A549 (cell line): ENCODE measurements around the gene INPP5A. TPM values are rescaled to one million over a fixed set of nuclear protein-coding genes. Genes with fewer than 3 reads are reported as not detected.

Experiments
- ATAC-seq, 2 experiments: fragments of 200-7000 bp in 1 of 2; fragments of >200 bp in 1 of 2; cut with Nextera tagmentation in 1 of 2; cut with Tn5 transposase in 1 of 2; 3 replicates each; pipeline versions ENCODE4 v1.8.0 to v1.9.1; 2018 to 2020; ENCODE audit warnings: mild to moderate bottlenecking in 1 of 2, moderate library complexity in 1 of 2
- CTCF ChIA-PET: fragments of 300-600 bp; sonication (Branson Sonifier 250); formaldehyde crosslinking; extraction: SDS; loops from one replicate; lab custom pipeline; 2021; ENCODE audit warnings: antibody characterized with exemption, inconsistent platforms; lab: Yijun Ruan, JAX
- POLR2A ChIA-PET: fragments of 350-600 bp; formaldehyde crosslinking; extraction: SDS; loops from one replicate; lab custom pipeline; 2021; ENCODE audit warnings: antibody characterized with exemption, inconsistent platforms; lab: Yijun Ruan, JAX
- DNase-seq, 2 experiments: peaks; one replicate each; pipeline versions ENCODE4 v3.0.0 to v3.0.0-alpha.2; 2011 to 2016; ENCODE audit warnings: low read depth in 1 of 2, low spot score in 1 of 2
- FAIRE-seq: peaks from 2 replicates; lab custom pipeline; 2011; peaks lifted over from hg19 to GRCh38; lab: Jason Lieb, UNC
- H3K27ac ChIP-seq, 2 experiments: fragments of >200 bp; sonication (Bioruptor Twin); formaldehyde crosslinking; 3 replicates each; pipeline ENCODE4 v1.5.1; 2016 to 2017
- H3K4me1 ChIP-seq: fragments of >200 bp; sonication (Bioruptor Twin); formaldehyde crosslinking; 3 replicates; pipeline ENCODE4 v1.6.1; 2016
- H3K4me2 ChIP-seq: fragments of >200 bp; sonication (Bioruptor Twin); formaldehyde crosslinking; 3 replicates; pipeline ENCODE4 v1.6.1; 2016
- H3K4me3 ChIP-seq: fragments of >200 bp; sonication (Bioruptor Twin); formaldehyde crosslinking; 3 replicates; pipeline ENCODE4 v1.5.1; 2016
- H3K9me3 ChIP-seq: fragments of >200 bp; sonication (Bioruptor Twin); formaldehyde crosslinking; 3 replicates; pipeline ENCODE4 v1.6.1; 2016
- CBX8 ChIP-seq: fragments of 200-600 bp; sonication (generic); IDR thresholded peaks from 2 replicates; pipeline ENCODE4 v1.6.1; 2016
- CHD4 ChIP-seq: fragments of 200-600 bp; sonication (generic); IDR thresholded peaks from 2 replicates; pipeline ENCODE4 v1.6.1; 2016; ENCODE audit warnings: antibody characterized with exemption, mild to moderate bottlenecking, borderline replicate concordance
- EHF ChIP-seq: fragments of 250-450 bp; sonication (Bioruptor Pico); IDR thresholded peaks from 2 replicates; pipeline ENCODE4 v1.5.0; 2020; ENCODE audit warnings: mild to moderate bottlenecking
- ESRRA ChIP-seq: fragments of 150-350 bp; IDR thresholded peaks from 2 replicates; pipeline ENCODE4 v1.6.1; 2014; ENCODE audit warnings: mild to moderate bottlenecking, low read length, borderline replicate concordance
- JUNB ChIP-seq: fragments of >200 bp; sonication (Bioruptor Twin); formaldehyde crosslinking; IDR thresholded peaks from 2 replicates; pipeline ENCODE4 v1.6.1; 2016
- KDM1A ChIP-seq: fragments of 200-600 bp; sonication (generic); IDR thresholded peaks from 2 replicates; pipeline ENCODE4 v1.6.1; 2016; ENCODE audit warnings: low read depth, mild to moderate bottlenecking
- KDM5A ChIP-seq: fragments of 200-600 bp; sonication (generic); IDR thresholded peaks from 2 replicates; pipeline ENCODE4 v1.6.1; 2016; ENCODE audit warnings: antibody characterized with exemption, mild to moderate bottlenecking
- MAZ ChIP-seq: fragments of 150-350 bp; IDR thresholded peaks from 2 replicates; pipeline ENCODE4 v1.6.1; 2014; ENCODE audit warnings: antibody characterized with exemption, low read depth, low read length, borderline replicate concordance
- PHF8 ChIP-seq: fragments of 200-600 bp; sonication (generic); IDR thresholded peaks from 2 replicates; pipeline ENCODE4 v1.6.1; 2016; ENCODE audit warnings: low read depth, mild to moderate bottlenecking, antibody characterized with exemption, moderate library complexity, borderline replicate concordance
- RAD21 ChIP-seq, 2 experiments: fragments of >200 bp in 1 of 2; sonication (Bioruptor Twin) in 1 of 2; formaldehyde crosslinking in 1 of 2; IDR thresholded peaks in 1 of 2; conservative IDR thresholded peaks in 1 of 2; 2 replicates in 1 of 2; 3 replicates in 1 of 2; pipeline ENCODE4 v1.6.1; 2012 to 2018; ENCODE audit warnings: inconsistent platforms in 1 of 2
- RNF2 ChIP-seq: fragments of 200-600 bp; sonication (generic); IDR thresholded peaks from 2 replicates; pipeline ENCODE4 v1.6.1; 2016; ENCODE audit warnings: low read depth, mild to moderate bottlenecking, antibody characterized with exemption, moderate library complexity, borderline replicate concordance
- TP53 ChIP-seq: fragments of 250-450 bp; sonication (Bioruptor Pico); IDR thresholded peaks from 2 replicates; pipeline ENCODE4 v1.5.0; 2021; ENCODE audit warnings: mild to moderate bottlenecking, moderate library complexity
- ZC3H11A ChIP-seq: fragments of 450-650 bp; IDR thresholded peaks from 2 replicates; pipeline ENCODE4 v1.6.1; 2014; ENCODE audit warnings: antibody characterized with exemption, mild to moderate bottlenecking
- ZFP36 ChIP-seq: fragments of 450-650 bp; IDR thresholded peaks from 2 replicates; pipeline ENCODE4 v1.6.1; 2014; ENCODE audit warnings: borderline replicate concordance; ENCODE audit not compliant: partially characterized antibody
- ZNF302 ChIP-seq: fragments of 250-450 bp; sonication (Bioruptor Pico); IDR thresholded peaks from 2 replicates; pipeline ENCODE4 v1.9.0; 2021; ENCODE audit warnings: inconsistent platforms, mild to moderate bottlenecking, moderate library complexity
- WGBS: methylation state at CpG from one replicate; pipeline ENCODE4 v1.1.6; 2017; ENCODE audit errors: missing lambda C conversion rate; 5-methylcytosine and 5-hydroxymethylcytosine counted together
- polyA plus RNA-seq, 4 experiments: library from polyadenylated mRNA; depleted of rRNA in 3 of 4; stranded (reverse); fragments of >200 nt; fragmentation: RNase III in 1 of 4; extraction: RNeasy Plus Mini Kit Qiagen cat#74134 plus additional on column Dnase treatment in 1 of 4; gene quantifications; 2 replicates in 3 of 4; 3 replicates in 1 of 4; pipeline ENCODE4 v1.2.3, GENCODE V29; 2011 to 2017
- TF ChIP-seq, protein P1 (sequence below): fragments of >200 bp; sonication (Bioruptor Twin); formaldehyde crosslinking; IDR thresholded peaks from 3 replicates; pipeline ENCODE4 v1.6.1; 2016
- TF ChIP-seq, protein P2 (sequence below): IDR thresholded peaks from 2 replicates; pipeline ENCODE4 v1.6.1; 2012
- TF ChIP-seq, protein P3 (sequence below): fragments of >200 bp; sonication (Bioruptor Twin); formaldehyde crosslinking; IDR thresholded peaks from 2 replicates; pipeline ENCODE4 v1.6.1; 2016
- TF ChIP-seq, protein P4 (sequence below): fragments of 200-600 bp; sonication (generic); IDR thresholded peaks from 2 replicates; pipeline ENCODE4 v1.6.1; 2016; ENCODE audit warnings: antibody characterized with exemption, mild to moderate bottlenecking, moderate library complexity
- TF ChIP-seq, protein P5 (sequence below): fragments of 250-450 bp; sonication (Bioruptor Pico); IDR thresholded peaks from 2 replicates; pipeline ENCODE4 v1.5.0; 2020; ENCODE audit warnings: low read depth, mild to moderate bottlenecking, moderate library complexity
- TF ChIP-seq, protein P6 (sequence below): IDR thresholded peaks from 2 replicates; pipeline ENCODE4 v1.6.1; 2012
- TF ChIP-seq, protein P7 (sequence below): fragments of 250-450 bp; sonication (Bioruptor Pico); IDR thresholded peaks from 2 replicates; pipeline ENCODE4 v1.5.0; 2021; ENCODE audit warnings: mild to moderate bottlenecking, moderate library complexity, borderline replicate concordance

INPP5A gene
- polyA plus RNA-seq, 2 of the 4 experiments (the other 2 are of a cell fraction) = 13.7 to 15.1 TPM

DNA sequence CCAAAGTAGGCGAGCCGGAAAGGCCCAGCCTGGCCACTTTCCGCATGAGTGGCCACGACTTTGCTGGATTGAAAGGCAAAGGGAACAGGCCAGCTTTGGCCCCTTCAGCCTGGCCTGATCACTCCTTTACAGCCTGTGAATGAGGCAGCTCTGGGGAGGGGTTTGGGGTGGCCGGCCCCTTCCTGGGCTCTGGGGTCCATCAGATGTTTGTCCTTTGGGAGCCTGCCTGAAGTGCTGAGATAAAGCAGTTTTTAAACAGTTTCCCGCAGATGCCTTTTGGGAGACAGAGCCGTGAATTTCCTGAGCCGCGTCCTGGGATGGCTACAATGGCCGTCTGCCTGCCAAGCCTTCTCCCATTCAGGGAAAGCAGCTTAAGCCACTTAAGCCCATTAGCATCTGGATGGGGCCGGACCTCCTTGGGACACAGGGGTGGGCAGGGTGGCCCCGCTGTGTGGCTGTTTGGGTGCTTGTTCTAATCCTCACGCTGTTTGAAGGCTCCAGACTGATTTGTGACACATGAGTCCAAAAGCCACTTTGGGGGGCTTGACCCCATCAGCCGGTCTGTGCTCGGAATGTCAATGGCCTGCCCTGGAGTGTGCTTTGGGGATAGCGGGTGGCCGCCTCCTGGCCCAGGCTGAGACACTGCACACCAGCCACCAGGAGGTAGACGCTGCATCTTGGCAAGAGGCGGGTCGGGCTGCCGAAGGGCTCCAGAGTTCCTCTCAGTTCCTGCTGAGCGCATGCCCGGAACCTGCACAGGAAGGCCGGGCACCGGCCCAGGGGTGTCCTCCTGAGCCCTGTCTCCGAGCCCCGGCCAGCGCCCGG lies 209.4 kb downstream of the INPP5A start:
- no peak overlapping the region for H3K4me2 ChIP-seq
- no peaks in the 10 kb centered on the region for H3K9me3 ChIP-seq
- peak in 1 of 2 experiments; percentile 27; a peak in 1 of 6 replicates for ATAC-seq
- FAIRE-seq = no peak
- ChIA-PET CTCF (no interaction called here), POLR2A (no interaction called here)
- H3K27ac ChIP-seq = no peak overlapping the region
- DNase-seq = no peak
- no peaks in the 10 kb centered on the region for H3K4me1 ChIP-seq
- TF ChIP-seq, protein P1, sequence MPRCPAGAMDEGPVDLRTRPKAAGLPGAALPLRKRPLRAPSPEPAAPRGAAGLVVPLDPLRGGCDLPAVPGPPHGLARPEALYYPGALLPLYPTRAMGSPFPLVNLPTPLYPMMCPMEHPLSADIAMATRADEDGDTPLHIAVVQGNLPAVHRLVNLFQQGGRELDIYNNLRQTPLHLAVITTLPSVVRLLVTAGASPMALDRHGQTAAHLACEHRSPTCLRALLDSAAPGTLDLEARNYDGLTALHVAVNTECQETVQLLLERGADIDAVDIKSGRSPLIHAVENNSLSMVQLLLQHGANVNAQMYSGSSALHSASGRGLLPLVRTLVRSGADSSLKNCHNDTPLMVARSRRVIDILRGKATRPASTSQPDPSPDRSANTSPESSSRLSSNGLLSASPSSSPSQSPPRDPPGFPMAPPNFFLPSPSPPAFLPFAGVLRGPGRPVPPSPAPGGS = no peak
- TF ChIP-seq EHF (no peak), ZC3H11A (no peak), ZFP36 (no peak), ZNF302 (CRISPR knock-in tag) (no peak), RNF2 (no peak), PHF8 (no peak), CBX8 (no peak), RAD21 (conservative IDR thresholded peaks at IDR 0.05 in 1 of 2, IDR thresholded peaks at IDR 0.05 in 1 of 2) (no peak), TP53 (no peak), ESRRA (no peak)
- TF ChIP-seq, protein P2, sequence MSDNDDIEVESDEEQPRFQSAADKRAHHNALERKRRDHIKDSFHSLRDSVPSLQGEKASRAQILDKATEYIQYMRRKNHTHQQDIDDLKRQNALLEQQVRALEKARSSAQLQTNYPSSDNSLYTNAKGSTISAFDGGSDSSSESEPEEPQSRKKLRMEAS = no peak
- TF ChIP-seq, protein P3, sequence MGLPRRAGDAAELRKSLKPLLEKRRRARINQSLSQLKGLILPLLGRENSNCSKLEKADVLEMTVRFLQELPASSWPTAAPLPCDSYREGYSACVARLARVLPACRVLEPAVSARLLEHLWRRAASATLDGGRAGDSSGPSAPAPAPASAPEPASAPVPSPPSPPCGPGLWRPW = no peak
- TF ChIP-seq, protein P4, sequence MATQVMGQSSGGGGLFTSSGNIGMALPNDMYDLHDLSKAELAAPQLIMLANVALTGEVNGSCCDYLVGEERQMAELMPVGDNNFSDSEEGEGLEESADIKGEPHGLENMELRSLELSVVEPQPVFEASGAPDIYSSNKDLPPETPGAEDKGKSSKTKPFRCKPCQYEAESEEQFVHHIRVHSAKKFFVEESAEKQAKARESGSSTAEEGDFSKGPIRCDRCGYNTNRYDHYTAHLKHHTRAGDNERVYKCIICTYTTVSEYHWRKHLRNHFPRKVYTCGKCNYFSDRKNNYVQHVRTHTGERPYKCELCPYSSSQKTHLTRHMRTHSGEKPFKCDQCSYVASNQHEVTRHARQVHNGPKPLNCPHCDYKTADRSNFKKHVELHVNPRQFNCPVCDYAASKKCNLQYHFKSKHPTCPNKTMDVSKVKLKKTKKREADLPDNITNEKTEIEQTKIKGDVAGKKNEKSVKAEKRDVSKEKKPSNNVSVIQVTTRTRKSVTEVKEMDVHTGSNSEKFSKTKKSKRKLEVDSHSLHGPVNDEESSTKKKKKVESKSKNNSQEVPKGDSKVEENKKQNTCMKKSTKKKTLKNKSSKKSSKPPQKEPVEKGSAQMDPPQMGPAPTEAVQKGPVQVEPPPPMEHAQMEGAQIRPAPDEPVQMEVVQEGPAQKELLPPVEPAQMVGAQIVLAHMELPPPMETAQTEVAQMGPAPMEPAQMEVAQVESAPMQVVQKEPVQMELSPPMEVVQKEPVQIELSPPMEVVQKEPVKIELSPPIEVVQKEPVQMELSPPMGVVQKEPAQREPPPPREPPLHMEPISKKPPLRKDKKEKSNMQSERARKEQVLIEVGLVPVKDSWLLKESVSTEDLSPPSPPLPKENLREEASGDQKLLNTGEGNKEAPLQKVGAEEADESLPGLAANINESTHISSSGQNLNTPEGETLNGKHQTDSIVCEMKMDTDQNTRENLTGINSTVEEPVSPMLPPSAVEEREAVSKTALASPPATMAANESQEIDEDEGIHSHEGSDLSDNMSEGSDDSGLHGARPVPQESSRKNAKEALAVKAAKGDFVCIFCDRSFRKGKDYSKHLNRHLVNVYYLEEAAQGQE = no peak
- H3K4me3 ChIP-seq = no peak overlapping the region
- 90% methylated on average over 29 of the region's 29 CpGs for WGBS

DNA sequence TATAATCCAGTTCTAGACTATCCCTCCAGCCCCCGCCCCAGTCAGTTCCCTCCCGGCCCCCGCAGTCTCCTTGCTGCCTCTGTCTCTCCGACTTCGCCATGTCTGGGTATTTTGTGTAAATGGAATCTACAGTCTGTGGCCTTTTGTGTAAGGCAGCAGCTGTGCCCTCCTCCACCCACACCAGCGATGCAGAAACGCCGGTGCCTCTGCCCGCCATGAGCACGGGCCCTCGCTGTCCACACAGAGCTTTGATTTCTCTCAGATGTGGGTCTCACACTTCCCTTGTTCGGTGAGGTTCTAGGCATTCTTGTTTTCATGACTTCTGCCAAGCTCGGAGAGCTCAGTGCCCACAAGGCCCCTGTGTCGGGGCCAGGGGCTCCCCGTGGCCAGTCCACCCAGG lies 210.5 kb downstream of the INPP5A start:
- CTCF ChIA-PET = no interaction called here
- FAIRE-seq (no peak), DNase-seq (no peak)
- TF ChIP-seq JUNB = no peak
- TF ChIP-seq, protein P5, sequence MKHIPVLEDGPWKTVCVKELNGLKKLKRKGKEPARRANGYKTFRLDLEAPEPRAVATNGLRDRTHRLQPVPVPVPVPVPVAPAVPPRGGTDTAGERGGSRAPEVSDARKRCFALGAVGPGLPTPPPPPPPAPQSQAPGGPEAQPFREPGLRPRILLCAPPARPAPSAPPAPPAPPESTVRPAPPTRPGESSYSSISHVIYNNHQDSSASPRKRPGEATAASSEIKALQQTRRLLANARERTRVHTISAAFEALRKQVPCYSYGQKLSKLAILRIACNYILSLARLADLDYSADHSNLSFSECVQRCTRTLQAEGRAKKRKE = no peak
- no peak for TF ChIP-seq ZNF302 (CRISPR knock-in tag)
- no peak for TF ChIP-seq ZC3H11A
- no peak for TF ChIP-seq CBX8
- TF ChIP-seq PHF8 = no peak
- no peak for TF ChIP-seq MAZ
- TF ChIP-seq, protein P6, sequence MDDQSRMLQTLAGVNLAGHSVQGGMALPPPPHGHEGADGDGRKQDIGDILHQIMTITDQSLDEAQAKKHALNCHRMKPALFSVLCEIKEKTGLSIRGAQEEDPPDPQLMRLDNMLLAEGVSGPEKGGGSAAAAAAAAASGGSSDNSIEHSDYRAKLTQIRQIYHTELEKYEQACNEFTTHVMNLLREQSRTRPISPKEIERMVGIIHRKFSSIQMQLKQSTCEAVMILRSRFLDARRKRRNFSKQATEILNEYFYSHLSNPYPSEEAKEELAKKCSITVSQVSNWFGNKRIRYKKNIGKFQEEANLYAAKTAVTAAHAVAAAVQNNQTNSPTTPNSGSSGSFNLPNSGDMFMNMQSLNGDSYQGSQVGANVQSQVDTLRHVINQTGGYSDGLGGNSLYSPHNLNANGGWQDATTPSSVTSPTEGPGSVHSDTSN = no peak
- no peak for TF ChIP-seq KDM1A
- no peak for TF ChIP-seq KDM5A
- TF ChIP-seq, protein P7, sequence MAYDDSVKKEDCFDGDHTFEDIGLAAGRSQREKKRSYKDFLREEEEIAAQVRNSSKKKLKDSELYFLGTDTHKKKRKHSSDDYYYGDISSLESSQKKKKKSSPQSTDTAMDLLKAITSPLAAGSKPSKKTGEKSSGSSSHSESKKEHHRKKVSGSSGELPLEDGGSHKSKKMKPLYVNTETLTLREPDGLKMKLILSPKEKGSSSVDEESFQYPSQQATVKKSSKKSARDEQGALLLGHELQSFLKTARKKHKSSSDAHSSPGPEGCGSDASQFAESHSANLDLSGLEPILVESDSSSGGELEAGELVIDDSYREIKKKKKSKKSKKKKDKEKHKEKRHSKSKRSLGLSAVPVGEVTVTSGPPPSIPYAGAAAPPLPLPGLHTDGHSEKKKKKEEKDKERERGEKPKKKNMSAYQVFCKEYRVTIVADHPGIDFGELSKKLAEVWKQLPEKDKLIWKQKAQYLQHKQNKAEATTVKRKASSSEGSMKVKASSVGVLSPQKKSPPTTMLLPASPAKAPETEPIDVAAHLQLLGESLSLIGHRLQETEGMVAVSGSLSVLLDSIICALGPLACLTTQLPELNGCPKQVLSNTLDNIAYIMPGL = no peak
- TF ChIP-seq, protein P2 = no peak
- no peak for TF ChIP-seq CHD4
- TF ChIP-seq, protein P1 = no peak

More for the DNA sequence above, 210.5 kb downstream of the INPP5A start:
- Histone ChIP-seq H3K4me1 (no peaks in the 10 kb centered on the region), H3K4me3 (no peak overlapping the region), H3K27ac (no peak overlapping the region), H3K9me3 (no peaks in the 10 kb centered on the region), H3K4me2 (no peak overlapping the region)
- POLR2A ChIA-PET = no interaction called here
- no peak for ATAC-seq
- WGBS = 94% methylated on average over 14 of the region's 15 CpGs
